Mesenchymal stem cell (in vitro differentiated cells and primary cell): Measurements from ENCODE around the gene ACER3.
"Not testable (repeated sequence)": the region's sequence is repeated elsewhere in the genome, so short reads cannot be mapped to it uniquely, and the experiment has no call there.

ENCODE experiments used
- DNase-seq: peaks from one replicate; pipeline ENCODE4 v3.0.0-alpha.2; 2013
- H2AFZ ChIP-seq: one replicate; pipeline ENCODE4 v1.6.1; 2013; ENCODE audit warnings: low read depth, mild to moderate bottlenecking, control low read depth, inconsistent platforms, low read length, moderate library complexity
- H2AK5ac ChIP-seq: 2 replicates; pipeline ENCODE4 v1.6.1; 2013; ENCODE audit warnings: low read length, moderate library complexity, mild to moderate bottlenecking, inconsistent platforms; ENCODE audit not compliant: severe bottlenecking
- H2BK120ac ChIP-seq: one replicate; pipeline ENCODE4 v1.6.1; 2013; ENCODE audit warnings: low read depth, mild to moderate bottlenecking, inconsistent platforms, low read length, moderate library complexity
- H2BK12ac ChIP-seq, 2 experiments: one replicate each; pipeline ENCODE4 v1.6.1; 2013; ENCODE audit warnings: inconsistent platforms in 2 of 2, low read length in 2 of 2, mild to moderate bottlenecking in 2 of 2, moderate library complexity in 2 of 2, control low read depth in 1 of 2
- H2BK15ac ChIP-seq: one replicate; pipeline ENCODE4 v1.6.1; 2013; ENCODE audit warnings: mild to moderate bottlenecking, low read depth, inconsistent platforms; ENCODE audit not compliant: poor library complexity, severe bottlenecking
- H2BK5ac ChIP-seq: 2 replicates; pipeline ENCODE4 v1.6.1; 2013; ENCODE audit warnings: low read depth, mild to moderate bottlenecking, low read length, control low read depth, inconsistent platforms; ENCODE audit not compliant: poor library complexity, severe bottlenecking
- H3K14ac ChIP-seq, 2 experiments: one replicate each; pipeline ENCODE4 v1.6.1; 2013; ENCODE audit warnings: inconsistent platforms in 2 of 2, low read length in 2 of 2, control low read depth in 1 of 2, mild to moderate bottlenecking in 1 of 2, moderate library complexity in 1 of 2
- H3K18ac ChIP-seq, 2 experiments: one replicate each; pipeline ENCODE4 v1.6.1; 2013; ENCODE audit warnings: inconsistent platforms in 2 of 2, low read length in 2 of 2, control low read depth in 1 of 2, low read depth in 1 of 2, mild to moderate bottlenecking in 1 of 2
- H3K23ac ChIP-seq, 2 experiments: one replicate each; pipeline ENCODE4 v1.6.1; 2013; ENCODE audit warnings: inconsistent platforms in 2 of 2, low read length in 2 of 2, mild to moderate bottlenecking in 2 of 2, moderate library complexity in 2 of 2, control low read depth in 1 of 2
- H3K27ac ChIP-seq: 2 replicates; pipeline ENCODE4 v1.5.1; 2013; ENCODE audit warnings: mild to moderate bottlenecking, moderate library complexity, low read length, control low read depth, inconsistent platforms; ENCODE audit not compliant: poor library complexity, severe bottlenecking
- H3K27me3 ChIP-seq, 2 experiments: 2 replicates each; pipeline versions ENCODE4 v1.6.1 to v1.7.0; 2013; ENCODE audit warnings: low read length in 2 of 2, mild to moderate bottlenecking in 2 of 2, moderate library complexity in 2 of 2, control low read depth in 1 of 2, inconsistent platforms in 1 of 2; ENCODE audit not compliant: control insufficient read depth in 1 of 2, insufficient read depth in 1 of 2
- H3K36me3 ChIP-seq, 2 experiments: 2 replicates each; pipeline versions ENCODE4 v1.6.1 to v1.7.0; 2013; ENCODE audit warnings: low read length in 2 of 2, control low read depth in 1 of 2, inconsistent platforms in 1 of 2, low read depth in 1 of 2, mild to moderate bottlenecking in 1 of 2; ENCODE audit not compliant: insufficient read depth in 2 of 2, control insufficient read depth in 1 of 2
- H3K4ac ChIP-seq, 2 experiments: one replicate each; pipeline ENCODE4 v1.6.1; 2013; ENCODE audit warnings: inconsistent platforms in 2 of 2, low read length in 2 of 2, mild to moderate bottlenecking in 2 of 2, moderate library complexity in 2 of 2, control low read depth in 1 of 2, low read depth in 1 of 2
- H3K4me1 ChIP-seq: 2 replicates; pipeline ENCODE4 v1.6.1; 2013; ENCODE audit warnings: low read depth, low read length, control low read depth; ENCODE audit not compliant: control insufficient read depth, insufficient read depth
- H3K4me2 ChIP-seq: 2 replicates; pipeline ENCODE4 v1.6.1; 2013; ENCODE audit warnings: low read length, mild to moderate bottlenecking, inconsistent platforms; ENCODE audit not compliant: poor library complexity, severe bottlenecking
- H3K4me3 ChIP-seq, 2 experiments: 2 replicates each; pipeline versions ENCODE4 v1.5.1 to v1.7.0; 2013; ENCODE audit warnings: low read length in 2 of 2, mild to moderate bottlenecking in 2 of 2, control low read depth in 1 of 2, low read depth in 1 of 2; ENCODE audit not compliant: insufficient read depth in 1 of 2
- H3K79me1 ChIP-seq: replicated peaks from 2 replicates; pipeline ENCODE4 v1.6.1; 2013; ENCODE audit warnings: mild to moderate bottlenecking, control low read depth, low read length, inconsistent platforms; ENCODE audit not compliant: poor library complexity, severe bottlenecking
- H3K9ac ChIP-seq: 2 replicates; pipeline ENCODE4 v1.7.0; 2013; ENCODE audit warnings: mild to moderate bottlenecking, low read length, moderate library complexity
- H3K9me3 ChIP-seq: 2 replicates; pipeline ENCODE4 v1.7.0; 2013; ENCODE audit warnings: mild to moderate bottlenecking, low read length; ENCODE audit not compliant: control insufficient read depth
- H4K8ac ChIP-seq: one replicate; pipeline ENCODE4 v1.6.1; 2013; ENCODE audit warnings: inconsistent platforms, mild to moderate bottlenecking, low read length, moderate library complexity
- H4K91ac ChIP-seq: one replicate; pipeline ENCODE4 v1.6.1; 2013; ENCODE audit warnings: mild to moderate bottlenecking, low read length, inconsistent platforms
- WGBS: methylation state at CpG from one replicate; pipeline ENCODE4 v1.1.7; 2013; ENCODE audit warnings: mixed read lengths; 5-methylcytosine and 5-hydroxymethylcytosine counted together

The ACER3 gene

GRCh38 chr11:77009533-77010160 is 148.9 kb downstream of the ACER3 start:
- Histone ChIP-seq H3K4me2 (no peak overlapping the region), H3K14ac (no peak overlapping the region), H2BK15ac (no peak overlapping the region), H3K4me1 (no peaks in the 10 kb centered on the region), H3K9ac (no peak overlapping the region), H3K4ac (no peak overlapping the region), H3K9me3 (no peaks in the 10 kb centered on the region), H3K18ac (no peak overlapping the region), H2BK5ac (no peak overlapping the region), H4K91ac (no peak overlapping the region), H3K79me1 (peaks cover 2% of the 10 kb centered on the region), H2BK120ac (no peak overlapping the region), H3K36me3 (peaks cover 4 to 18% of the 10 kb centered on the region in 2 experiments), H2AFZ (no peak overlapping the region), H2AK5ac (no peak overlapping the region), H3K27me3 (no peaks in the 10 kb centered on the region), H2BK12ac (no peak overlapping the region), H4K8ac (no peak overlapping the region), H3K23ac (no peak overlapping the region), H3K27ac (no peak overlapping the region), H3K4me3 (no peak overlapping the region)
- DNase-seq: no peak

- Histone ChIP-seq H4K8ac (no peak overlapping the region), H4K91ac (no peak overlapping the region), H3K79me1 (no peaks in the 10 kb centered on the region), H2BK120ac (no peak overlapping the region), H2AFZ (no peak overlapping the region), H3K9me3 (no peaks in the 10 kb centered on the region), H3K18ac (no peak overlapping the region), H2AK5ac (no peak overlapping the region), H2BK12ac (no peak overlapping the region), H3K14ac (no peak overlapping the region), H3K4me1 (peaks cover 1% of the 10 kb centered on the region), H3K4me2 (no peak overlapping the region), H2BK15ac (no peak overlapping the region), H3K9ac (no peak overlapping the region), H3K36me3 (peaks cover 0 to 19% of the 10 kb centered on the region in 2 experiments), H3K27ac (no peak overlapping the region), H3K4me3 (no peak overlapping the region), H3K4ac (no peak overlapping the region), H3K27me3 (no peaks in the 10 kb centered on the region), H2BK5ac (no peak overlapping the region), H3K23ac (no peak overlapping the region)
- DNase-seq: no peak
- WGBS: 94% methylated on average over 2 of the region's 2 CpGs
Observed at GRCh38 chr11:77014669-77015068, 154.0 kb downstream of the ACER3 start.

GRCh38 chr11:77018396-77018924 is 157.7 kb downstream of the ACER3 start:
- H3K4me3 ChIP-seq, H3K79me1 ChIP-seq, H2BK15ac ChIP-seq, H3K27me3 ChIP-seq, H3K4me1 ChIP-seq, H4K8ac ChIP-seq, H4K91ac ChIP-seq, H3K9ac ChIP-seq, H3K14ac ChIP-seq, H2BK120ac ChIP-seq, H3K18ac ChIP-seq, DNase-seq, H3K4me2 ChIP-seq, H2BK12ac ChIP-seq, H3K9me3 ChIP-seq, H3K27ac ChIP-seq, H3K23ac ChIP-seq, H2BK5ac ChIP-seq, H2AK5ac ChIP-seq, H3K4ac ChIP-seq, H2AFZ ChIP-seq: not testable (repeated sequence)
- WGBS: 92% methylated on average over 1 of the region's 2 CpGs
- H3K36me3 ChIP-seq: peaks cover 0 to 24% of the 10 kb centered on the region in 2 experiments

GRCh38 chr11:77019976-77020595 is 159.4 kb downstream of the ACER3 start:
- Histone ChIP-seq H2BK15ac (no peak overlapping the region), H2AK5ac (no peak overlapping the region), H4K91ac (no peak overlapping the region), H2BK120ac (no peak overlapping the region), H3K27ac (no peak overlapping the region), H3K18ac (no peak overlapping the region), H3K23ac (no peak overlapping the region), H3K4ac (no peak overlapping the region), H2AFZ (no peak overlapping the region), H4K8ac (no peak overlapping the region), H3K14ac (no peak overlapping the region), H2BK5ac (no peak overlapping the region), H2BK12ac (no peak overlapping the region), H3K4me3 (no peak overlapping the region), H3K27me3 (no peaks in the 10 kb centered on the region), H3K9ac (no peak overlapping the region), H3K4me1 (peaks cover 1% of the 10 kb centered on the region), H3K9me3 (no peaks in the 10 kb centered on the region), H3K4me2 (no peak overlapping the region), H3K36me3 (peaks cover 0 to 24% of the 10 kb centered on the region in 2 experiments), H3K79me1 (no peaks in the 10 kb centered on the region)
- WGBS: 35% methylated on average over 1 of the region's 2 CpGs
- peak; percentile 50 for DNase-seq
